Ovary (tissue), 3 donors: ENCODE measurements around the gene AGO3.

Source experiments
- CTCF ChIP-seq, 3 donors: fragments of 450-650 bp in 2 of 3; fragments of 200-600 bp in 1 of 3; IDR thresholded peaks; one replicate each; pipeline versions ENCODE4 v1.5.1 to v1.8.0; 2016 to 2022; ENCODE audit warnings: antibody characterized with exemption in 3 of 3, mild to moderate bottlenecking in 1 of 3
- EP300 ChIP-seq: sonication (generic); formaldehyde crosslinking; IDR thresholded peaks from one replicate; pipeline ENCODE4 v1.6.1; 2017; ENCODE audit warnings: antibody characterized with exemption
- POLR2A ChIP-seq: fragments of 450-650 bp; IDR thresholded peaks from one replicate; pipeline ENCODE4 v1.6.1; 2017; ENCODE audit warnings: antibody characterized with exemption, mild to moderate bottlenecking, moderate library complexity
- donor health status: DM: no; HTN: no; CAD: no.

GRCh38 chr1:36119456-36119855 is 188.6 kb downstream of the AGO3 start:
- TF ChIP-seq POLR2A (no peak), CTCF (IDR thresholded peaks at IDR 0.05) (no peak), EP300 (no peak)
